Natural killer cell treated with Interleukin-12 subunit alpha and Interleukin-12 subunit beta and Interleukin-15 and Interleukin-18, amount 100 ng/mL, for 72 hours (primary cell): ENCODE measurements around the gene NCOA4. TPM values are rescaled to one million over a fixed set of nuclear protein-coding genes. Genes with fewer than 3 reads are reported as not detected.
"Not testable (repeated sequence)": the region's sequence is repeated elsewhere in the genome, so short reads cannot be mapped to it uniquely, and the experiment has no call there.

Experiments used
- ATAC-seq, 2 donors: fragments of 150-1000 bp; cut with Tn5 transposase in 1 of 2; sonication (Bioruptor Pico), chemical (Tn5 transposase) in 1 of 2; 2 replicates each; pipeline ENCODE4 v1.10.0; 2021
- DNase-seq: peaks from one replicate; pipeline ENCODE4 v3.0.0; 2022; ENCODE audit warnings: low spot score
- H3K27ac Mint-ChIP-seq, 2 donors: 1 replicate in 1 of 2; 2 replicates in 1 of 2; pipeline ENCODE4 v1.8.0; 2022; ENCODE audit warnings: mixed read lengths in 2 of 2, mild to moderate bottlenecking in 1 of 2, moderate library complexity in 1 of 2
- H3K27me3 Mint-ChIP-seq, 2 donors: 1 replicate in 1 of 2; 2 replicates in 1 of 2; pipeline ENCODE4 v1.8.0; 2022; ENCODE audit warnings: mixed read lengths in 2 of 2
- H3K36me3 Mint-ChIP-seq: one replicate; pipeline ENCODE4 v1.8.0; 2022; ENCODE audit warnings: mixed read lengths
- H3K4me1 Mint-ChIP-seq, 2 donors: 1 replicate in 1 of 2; 2 replicates in 1 of 2; pipeline ENCODE4 v1.8.0; 2022; ENCODE audit warnings: low read depth in 2 of 2, mixed read lengths in 2 of 2, mild to moderate bottlenecking in 1 of 2
- H3K4me3 Mint-ChIP-seq: one replicate; pipeline ENCODE4 v1.8.0; 2022; ENCODE audit warnings: mixed read lengths
- H3K9me3 Mint-ChIP-seq: 2 replicates; pipeline ENCODE4 v1.8.0; 2022; ENCODE audit warnings: mixed read lengths
- total RNA-seq, 2 donors: library from RNA; stranded (reverse); gene quantifications; one replicate each; pipeline ENCODE4 v1.2.3, GENCODE V29; 2022

The NCOA4 gene
- total RNA-seq, 2 donors from 2014 or later = 101 to 129 TPM

DNA sequence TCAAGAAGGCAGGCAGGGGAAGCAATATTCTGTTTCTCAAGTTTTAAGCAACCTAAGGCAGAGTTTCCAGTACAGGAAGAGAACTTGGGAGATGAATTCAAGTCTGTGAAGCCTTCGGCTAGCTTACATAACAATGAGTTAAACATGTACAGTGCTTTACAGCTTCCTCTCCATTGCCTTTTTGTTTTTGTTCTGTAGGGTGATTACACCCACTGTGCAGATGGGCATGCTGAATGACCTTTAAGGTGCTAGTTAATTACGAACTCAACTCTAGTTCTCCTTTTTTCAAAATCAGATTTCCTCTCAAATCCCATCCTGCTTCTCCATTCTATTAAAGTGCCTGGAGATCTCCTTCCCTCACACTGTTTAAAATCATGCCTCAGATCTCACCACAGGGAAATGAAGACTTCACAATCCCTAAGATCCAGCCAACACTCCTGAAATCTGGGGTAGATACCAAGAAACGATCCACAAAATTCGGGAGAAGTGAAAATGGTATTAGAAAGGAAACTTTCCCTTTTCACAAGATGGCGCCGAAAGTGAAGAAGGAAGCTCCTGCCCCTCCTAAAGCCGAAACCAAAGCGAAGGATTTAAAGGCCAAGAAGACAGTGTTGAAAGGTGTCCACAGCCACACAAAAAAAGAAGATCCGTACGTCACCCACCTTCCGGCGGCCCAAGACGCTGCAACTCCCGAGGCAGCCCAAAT is 32.5 kb upstream of the NCOA4 start:
- no peak overlapping the region for H3K4me3 Mint-ChIP-seq
- H3K4me1 Mint-ChIP-seq = no peaks in the 10 kb centered on the region
- ATAC-seq (no peak), DNase-seq (no peak)
- no peaks in the 10 kb centered on the region for H3K36me3 Mint-ChIP-seq
- H3K27ac Mint-ChIP-seq = no peak overlapping the region
- H3K27me3 Mint-ChIP-seq = peaks cover 0 to 13% of the 10 kb centered on the region in 2 donors
- H3K9me3 Mint-ChIP-seq = no peaks in the 10 kb centered on the region

DNA sequence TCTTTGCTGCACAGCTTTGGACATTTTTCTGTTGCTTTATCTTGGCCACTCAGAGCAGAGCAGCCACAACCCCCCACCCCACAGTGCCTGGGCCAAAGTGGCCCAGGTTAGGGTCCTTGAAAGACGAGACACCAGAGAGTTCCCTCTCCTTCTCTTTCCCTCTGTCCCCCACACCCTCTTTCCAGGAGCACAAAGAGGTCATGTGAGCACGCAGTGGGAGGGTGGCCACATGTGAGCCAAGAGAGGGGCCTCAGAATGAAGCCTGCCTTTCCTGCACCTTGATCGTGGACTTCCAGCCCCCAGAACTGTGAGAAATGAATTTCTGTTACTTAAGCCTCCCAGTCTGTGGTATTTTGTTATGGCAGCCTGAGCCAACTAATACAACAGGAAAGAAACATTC is 30.3 kb upstream of the NCOA4 start:
- ATAC-seq = no peak
- no peaks in the 10 kb centered on the region for H3K4me1 Mint-ChIP-seq
- H3K9me3 Mint-ChIP-seq = peaks cover 4% of the 10 kb centered on the region
- no peak overlapping the region for H3K4me3 Mint-ChIP-seq
- H3K36me3 Mint-ChIP-seq = peaks cover 10% of the 10 kb centered on the region
- DNase-seq = no peak
- no peak overlapping the region for H3K27ac Mint-ChIP-seq
- H3K27me3 Mint-ChIP-seq = peaks cover 0 to 21% of the 10 kb centered on the region in 2 donors

DNA sequence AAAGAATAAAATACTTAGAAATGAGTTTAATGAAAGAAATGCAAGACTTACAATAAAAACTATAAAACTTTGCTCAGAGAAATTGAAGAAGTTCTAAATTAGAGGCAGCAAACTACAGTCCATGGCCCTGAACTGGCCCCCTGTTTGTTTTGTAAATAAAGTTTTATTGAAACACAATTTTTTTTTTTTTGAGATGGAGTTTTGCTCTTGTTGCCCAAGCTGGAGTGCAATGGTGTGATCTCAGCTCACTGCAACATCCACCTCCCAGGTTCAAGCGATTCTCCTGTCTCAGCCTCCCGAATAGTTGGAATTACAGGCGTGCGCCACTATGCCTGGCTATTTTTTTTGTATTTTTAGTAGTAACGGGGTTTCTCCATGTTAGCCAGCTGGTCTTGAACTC is 27.5 kb upstream of the NCOA4 start:
- H3K4me3 Mint-ChIP-seq, ATAC-seq: not testable (repeated sequence)

DNA sequence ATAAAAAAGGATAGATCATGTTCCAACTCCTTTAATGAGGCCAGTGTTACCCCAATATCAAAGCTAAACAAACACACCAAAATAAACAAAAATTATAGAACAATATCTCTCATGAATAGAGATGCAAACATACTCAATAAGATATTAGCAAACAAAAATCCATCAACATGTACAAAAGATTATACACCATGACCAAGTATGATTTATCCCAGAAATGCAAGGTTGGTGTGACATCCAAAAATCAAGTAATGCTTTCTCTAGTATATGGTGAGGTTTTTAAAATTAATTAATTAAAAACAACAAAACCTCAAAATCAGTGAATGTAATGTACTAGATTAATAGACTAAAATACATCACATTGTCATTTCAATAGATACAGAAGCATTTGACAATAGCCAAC is 26.6 kb upstream of the NCOA4 start:
- no peak for DNase-seq
- Mint-ChIP-seq H3K9me3 (peaks cover 4% of the 10 kb centered on the region), H3K36me3 (peaks cover 10% of the 10 kb centered on the region), H3K4me3 (no peak overlapping the region), H3K4me1 (peaks cover 6 to 7% of the 10 kb centered on the region in 2 donors), H3K27ac (no peak overlapping the region), H3K27me3 (peaks cover 2 to 18% of the 10 kb centered on the region in 2 donors)
- no peak for ATAC-seq

More for the DNA sequence above, 27.5 kb upstream of the NCOA4 start:
- H3K9me3 Mint-ChIP-seq, DNase-seq, H3K27ac Mint-ChIP-seq, H3K4me1 Mint-ChIP-seq, H3K36me3 Mint-ChIP-seq: not testable (repeated sequence)
- H3K27me3 Mint-ChIP-seq = peaks cover 0 to 23% of the 10 kb centered on the region in 2 donors

DNA sequence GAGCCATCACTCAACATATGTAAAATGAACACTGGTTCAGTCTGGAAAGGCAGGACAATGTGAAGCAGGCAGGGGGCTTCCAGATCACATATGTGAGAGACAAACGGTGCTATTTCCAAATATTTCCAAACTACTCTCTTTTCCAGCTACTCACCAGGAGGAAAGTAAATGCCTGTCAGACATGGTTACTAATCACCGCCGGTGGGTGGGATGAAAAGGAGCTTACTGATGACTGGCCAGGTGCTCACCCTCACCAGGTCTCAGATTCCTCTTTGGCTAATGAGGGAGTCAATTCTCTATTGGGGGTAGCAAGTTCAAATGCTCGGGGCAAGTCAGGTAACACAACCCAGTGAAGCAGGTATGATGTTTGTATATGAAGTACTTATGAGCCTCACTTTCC is 25.3 kb upstream of the NCOA4 start:
- H3K4me3 Mint-ChIP-seq = no peak overlapping the region
- ATAC-seq (no peak), DNase-seq (no peak)
- H3K27ac Mint-ChIP-seq = no peak overlapping the region
- H3K27me3 Mint-ChIP-seq = peaks cover 13 to 25% of the 10 kb centered on the region in 2 donors
- peaks cover 6 to 7% of the 10 kb centered on the region in 2 donors for H3K4me1 Mint-ChIP-seq
- H3K36me3 Mint-ChIP-seq = peaks cover 10% of the 10 kb centered on the region
- peaks cover 4% of the 10 kb centered on the region for H3K9me3 Mint-ChIP-seq

DNA sequence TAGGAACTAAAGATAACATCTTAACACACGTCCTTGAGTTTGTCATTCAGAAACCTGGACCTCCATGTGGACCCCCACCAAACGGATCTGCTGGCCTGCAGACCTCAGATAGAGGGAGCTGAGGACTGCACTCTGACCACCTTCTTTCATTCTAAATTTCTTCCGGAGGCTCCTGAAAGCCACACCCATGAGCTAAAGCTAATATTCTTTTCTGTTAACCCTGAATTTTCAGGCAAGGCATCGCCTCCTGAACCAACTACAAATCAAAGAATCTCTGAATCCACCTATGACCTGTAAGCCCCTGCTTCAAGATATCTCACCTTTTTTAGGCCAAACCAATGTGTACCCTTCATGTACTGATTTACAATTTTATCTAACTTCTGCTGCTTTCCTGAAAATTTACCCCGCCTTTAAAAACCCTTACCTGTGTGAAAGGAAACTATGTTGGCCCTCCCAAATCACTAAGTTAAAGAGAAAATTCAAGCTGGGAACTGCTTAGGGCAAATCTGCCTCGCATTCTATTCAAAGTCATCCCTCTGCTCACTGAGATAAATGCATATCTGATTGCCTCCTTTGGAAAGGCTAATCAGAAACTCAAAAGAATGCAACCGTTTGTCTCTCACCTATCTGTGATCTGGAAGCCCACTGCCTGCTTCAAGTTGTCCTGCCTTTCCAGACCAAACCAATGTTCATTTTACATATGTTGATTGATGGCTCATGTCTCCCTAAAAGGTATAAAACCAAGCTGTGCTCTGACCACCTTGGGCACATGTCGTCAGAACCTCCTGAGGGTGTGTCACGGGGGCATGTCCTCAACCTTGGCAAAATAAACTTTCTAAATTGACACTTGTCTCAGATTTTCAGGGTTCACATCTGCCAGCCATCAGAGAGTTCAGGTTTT is 23.4 kb upstream of the NCOA4 start:
- Mint-ChIP-seq H3K4me3 (no peak overlapping the region), H3K9me3 (peaks cover 4% of the 10 kb centered on the region), H3K27me3 (peaks cover 15 to 25% of the 10 kb centered on the region in 2 donors), H3K4me1 (peaks cover 6 to 7% of the 10 kb centered on the region in 2 donors), H3K36me3 (peaks cover 10% of the 10 kb centered on the region), H3K27ac (no peak overlapping the region)
- DNase-seq (no peak), ATAC-seq (no peak)

DNA sequence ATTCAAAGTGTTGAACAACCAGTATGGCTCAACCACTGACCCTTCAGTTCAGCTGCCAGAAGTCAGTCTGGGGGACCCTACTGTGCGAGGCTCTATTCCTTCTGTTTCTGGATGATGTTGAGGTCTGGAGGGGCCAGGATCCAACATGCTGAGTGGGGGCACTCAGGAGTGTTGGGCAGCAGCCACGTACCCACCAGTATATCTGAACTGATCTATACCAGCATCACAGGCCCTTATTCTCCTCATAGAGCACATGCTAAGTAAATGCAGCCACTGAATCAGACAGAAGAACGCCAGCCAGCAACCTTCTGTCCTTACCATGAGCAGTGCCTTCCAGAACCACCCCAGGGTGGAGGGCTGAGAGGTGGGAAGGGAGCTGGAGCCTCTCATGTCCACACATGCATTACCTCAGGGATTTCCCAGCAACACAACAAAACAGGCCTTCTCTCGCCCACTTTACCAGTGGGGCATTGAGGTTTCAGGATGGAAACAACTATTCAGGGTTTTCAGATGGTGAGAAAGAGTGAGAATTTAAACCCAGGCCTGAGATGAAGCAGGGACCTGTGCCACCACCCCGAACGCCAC is 22.5 kb upstream of the NCOA4 start:
- no peak for ATAC-seq
- Mint-ChIP-seq H3K36me3 (peaks cover 10% of the 10 kb centered on the region), H3K4me3 (no peak overlapping the region), H3K9me3 (peaks cover 4% of the 10 kb centered on the region), H3K27ac (no peak overlapping the region), H3K27me3 (peaks cover 15 to 25% of the 10 kb centered on the region in 2 donors), H3K4me1 (peaks cover 6 to 7% of the 10 kb centered on the region in 2 donors)
- no peak for DNase-seq

DNA sequence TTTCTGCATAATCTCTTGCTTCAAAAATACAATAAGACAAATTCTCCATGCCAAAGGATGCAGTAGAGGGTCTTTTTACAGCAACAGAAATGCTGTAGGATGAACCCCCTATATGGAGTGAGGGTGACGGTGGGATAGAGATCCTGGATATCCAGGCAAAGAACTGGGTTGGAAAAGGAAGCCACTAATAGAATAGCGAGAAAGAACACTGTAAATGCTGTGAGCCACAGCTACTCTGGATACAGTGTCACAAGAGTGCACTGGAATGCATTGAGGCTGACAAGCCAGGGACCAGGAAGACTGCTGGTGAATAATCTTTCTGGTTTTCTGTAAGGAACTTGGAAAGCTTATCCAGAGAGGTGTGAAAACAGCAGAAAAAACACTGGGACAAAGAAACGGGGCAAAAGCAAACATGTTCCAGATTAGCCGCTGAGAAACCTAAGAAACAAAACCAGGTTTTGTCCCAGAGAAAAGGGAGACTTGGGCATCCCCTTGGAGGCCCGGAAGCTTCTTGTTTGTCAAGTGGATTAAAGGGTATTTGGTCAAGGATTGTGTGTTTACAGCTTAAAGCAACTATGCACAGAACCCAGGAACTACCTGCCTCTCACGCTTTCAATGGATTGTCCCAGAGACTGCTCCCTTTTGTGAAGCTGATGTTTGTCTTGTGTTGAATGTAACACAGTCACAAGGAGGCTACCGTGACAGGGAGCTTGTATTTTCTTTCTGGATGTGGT is 21.8 kb upstream of the NCOA4 start:
- Mint-ChIP-seq H3K4me3 (no peak overlapping the region), H3K36me3 (peaks cover 6% of the 10 kb centered on the region), H3K9me3 (peaks cover under 1% of the 10 kb centered on the region), H3K4me1 (peaks cover 6 to 7% of the 10 kb centered on the region in 2 donors), H3K27me3 (peaks cover 15 to 23% of the 10 kb centered on the region in 2 donors), H3K27ac (no peak overlapping the region)
- no peak for DNase-seq
- ATAC-seq = no peak

DNA sequence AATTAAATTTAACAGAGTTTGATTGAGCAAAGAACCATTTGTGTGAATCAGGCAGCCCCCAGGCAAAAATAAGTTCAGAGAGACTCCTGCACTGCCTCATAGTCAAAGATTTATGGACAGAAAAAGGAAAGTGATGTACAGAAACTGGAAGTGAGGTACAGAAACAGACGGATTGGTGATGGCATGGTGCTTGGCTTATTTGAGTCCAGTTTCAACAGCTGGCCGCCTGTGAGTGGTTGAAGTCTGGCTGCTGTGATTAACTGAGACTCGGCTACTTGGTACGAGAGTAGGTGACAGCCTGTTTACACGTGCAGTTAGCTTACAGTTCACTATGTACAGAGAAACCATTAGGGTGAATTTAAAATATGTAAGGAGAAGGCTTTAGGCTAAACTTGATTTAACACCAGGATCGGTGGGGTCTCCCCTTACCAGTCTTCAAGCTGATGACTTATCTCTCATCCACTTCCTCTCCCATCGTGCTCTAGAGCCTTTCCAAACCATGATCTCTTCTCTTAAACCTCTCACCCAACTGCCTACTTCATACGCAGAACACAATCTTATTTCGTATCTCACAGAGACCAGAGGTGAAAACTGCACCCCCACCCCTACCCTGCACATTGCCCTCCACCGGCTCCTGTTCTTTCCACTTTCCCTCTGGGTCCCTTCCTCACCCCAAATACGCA is 20.7 kb upstream of the NCOA4 start:
- no peak for ATAC-seq
- peaks cover 6 to 7% of the 10 kb centered on the region in 2 donors for H3K4me1 Mint-ChIP-seq
- no peak overlapping the region for H3K4me3 Mint-ChIP-seq
- H3K27ac Mint-ChIP-seq = no peak overlapping the region
- no peak for DNase-seq
- H3K27me3 Mint-ChIP-seq = peaks cover 15 to 18% of the 10 kb centered on the region in 2 donors
- H3K9me3 Mint-ChIP-seq = no peaks in the 10 kb centered on the region
- H3K36me3 Mint-ChIP-seq = no peaks in the 10 kb centered on the region

DNA sequence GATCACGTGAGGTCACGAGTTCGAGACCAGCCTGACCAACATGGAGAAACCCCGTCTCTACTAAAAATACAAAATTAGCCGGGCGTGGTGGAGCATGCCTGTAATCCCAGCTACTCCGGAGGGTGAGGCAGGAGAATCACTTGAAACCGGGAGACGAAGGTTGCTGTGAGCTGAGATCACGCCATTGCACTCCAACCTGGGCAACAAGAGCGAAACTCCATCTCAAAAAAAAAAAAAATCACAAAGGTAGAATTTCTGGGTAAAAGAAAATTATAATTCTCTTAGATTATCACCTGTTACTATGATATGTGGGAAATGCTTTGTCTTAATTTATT is 19.0 kb upstream of the NCOA4 start:
- H3K27me3 Mint-ChIP-seq = peaks cover 14 to 15% of the 10 kb centered on the region in 2 donors
- not testable (repeated sequence) for H3K4me1 Mint-ChIP-seq, H3K36me3 Mint-ChIP-seq, ATAC-seq, H3K27ac Mint-ChIP-seq, H3K4me3 Mint-ChIP-seq, H3K9me3 Mint-ChIP-seq, DNase-seq

DNA sequence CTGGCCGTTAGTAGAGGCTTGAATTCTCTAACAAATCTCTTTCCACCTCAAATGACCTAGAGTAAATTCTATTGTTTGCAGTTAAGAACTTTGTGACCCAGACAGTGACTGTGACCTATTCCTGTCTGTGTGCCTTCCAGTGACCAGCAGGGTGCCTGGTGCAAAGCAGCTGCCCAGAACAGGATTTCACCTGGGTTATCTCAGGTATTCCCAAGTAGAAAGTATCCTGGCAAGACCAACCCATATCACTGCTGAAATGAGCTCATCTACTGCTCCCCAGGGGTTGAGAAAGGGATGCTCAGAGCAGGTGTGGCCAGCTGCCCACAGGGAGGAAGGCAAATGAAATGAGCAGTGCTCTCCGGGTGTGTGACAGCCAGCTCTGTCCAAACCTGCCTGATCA is 17.7 kb upstream of the NCOA4 start:
- ATAC-seq = no peak
- H3K27ac Mint-ChIP-seq = no peak overlapping the region

DNA sequence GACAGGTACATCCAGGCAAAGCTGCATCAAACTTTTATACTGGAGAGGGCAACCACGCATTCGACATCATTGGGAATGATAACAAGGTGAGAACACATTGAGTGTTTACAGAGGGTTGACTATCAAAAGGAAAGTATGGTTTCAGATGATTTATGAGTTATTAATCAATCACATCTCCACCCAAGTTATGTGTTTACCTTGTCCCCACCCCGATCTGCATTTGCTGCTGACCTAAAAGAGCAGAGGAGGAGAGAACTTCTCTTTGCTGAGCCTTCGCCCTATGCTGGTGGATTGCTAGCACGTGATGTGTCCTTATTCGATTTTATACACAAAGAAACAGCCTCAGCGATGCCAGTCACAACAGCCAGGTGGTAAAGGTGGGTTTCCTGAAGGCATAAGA is 15.8 kb upstream of the NCOA4 start, which contains the start of gene MSMB:
TSS of gene MSMB (minus strand) at position 9 of the 400 bp plus-strand sequence. CDS start 32 bp downstream, outside the sequence.
- no peak for ATAC-seq
- H3K27me3 Mint-ChIP-seq = peaks cover under 1 to 9% of the 10 kb centered on the region in 2 donors

More for the DNA sequence above, 17.7 kb upstream of the NCOA4 start:
- Mint-ChIP-seq H3K9me3 (no peaks in the 10 kb centered on the region), H3K4me3 (no peak overlapping the region), H3K27me3 (peaks cover 11 to 19% of the 10 kb centered on the region in 2 donors), H3K4me1 (no peaks in the 10 kb centered on the region), H3K36me3 (no peaks in the 10 kb centered on the region)
- DNase-seq = no peak

DNA sequence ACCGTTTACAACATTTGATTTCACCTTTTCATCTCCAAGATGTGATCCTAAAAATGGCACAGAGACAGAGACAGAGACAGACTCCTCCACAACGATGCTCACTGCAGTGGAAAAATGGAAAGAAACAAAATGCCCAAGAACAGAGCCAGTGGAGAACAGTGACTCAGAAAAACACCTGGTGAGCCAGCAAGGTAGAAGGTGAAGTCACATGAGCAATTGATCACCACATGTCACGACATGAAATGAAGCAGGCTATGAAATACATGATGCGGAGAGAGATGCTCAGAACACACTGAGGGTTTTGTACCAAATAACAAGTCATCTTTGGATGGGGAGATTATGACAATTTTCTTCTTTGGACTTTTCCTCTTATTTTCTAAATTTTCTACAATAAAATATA is 12.1 kb upstream of the NCOA4 start:
- H3K27me3 Mint-ChIP-seq = peaks cover 0 to 5% of the 10 kb centered on the region in 2 donors
- DNase-seq = no peak
- no peak overlapping the region for H3K27ac Mint-ChIP-seq
- H3K4me3 Mint-ChIP-seq = no peak overlapping the region
- no peaks in the 10 kb centered on the region for H3K9me3 Mint-ChIP-seq
- ATAC-seq = no peak
- no peaks in the 10 kb centered on the region for H3K4me1 Mint-ChIP-seq
- no peaks in the 10 kb centered on the region for H3K36me3 Mint-ChIP-seq

More for the DNA sequence above, 15.8 kb upstream of the NCOA4 start, which contains the start of gene MSMB:
- Mint-ChIP-seq H3K27ac (no peak within 1 kb of the TSS), H3K4me1 (no peaks in the 10 kb centered on the region), H3K9me3 (no peaks in the 10 kb centered on the region), H3K4me3 (no peak within 1 kb of the TSS), H3K36me3 (no peaks in the 10 kb centered on the region)
- no peak for DNase-seq
